CD4-positive, alpha-beta T cell treated with Interleukin-12 subunit alpha and Interleukin-12 subunit beta, for 1 hour (primary cell): ENCODE measurements around the gene ADGRF3.
"Not testable (repeated sequence)": the region's sequence is repeated elsewhere in the genome, so short reads cannot be mapped to it uniquely, and the experiment has no call there.

Source experiments
- DNase-seq: peaks from one replicate; pipeline ENCODE4 v3.0.0-alpha.2; 2020

The ADGRF3 gene

GRCh38 chr2:26346454-26347053 is at the start of gene ADGRF3:
TSS of gene ADGRF3 (minus strand) at chr2:26346789. CDS start at chr2:26346234, 555 bp downstream.
- peak; percentile 70 for DNase-seq

GRCh38 chr2:26395394-26395793 is 48.8 kb upstream of the ADGRF3 start:
- DNase-seq = no peak

DNA sequence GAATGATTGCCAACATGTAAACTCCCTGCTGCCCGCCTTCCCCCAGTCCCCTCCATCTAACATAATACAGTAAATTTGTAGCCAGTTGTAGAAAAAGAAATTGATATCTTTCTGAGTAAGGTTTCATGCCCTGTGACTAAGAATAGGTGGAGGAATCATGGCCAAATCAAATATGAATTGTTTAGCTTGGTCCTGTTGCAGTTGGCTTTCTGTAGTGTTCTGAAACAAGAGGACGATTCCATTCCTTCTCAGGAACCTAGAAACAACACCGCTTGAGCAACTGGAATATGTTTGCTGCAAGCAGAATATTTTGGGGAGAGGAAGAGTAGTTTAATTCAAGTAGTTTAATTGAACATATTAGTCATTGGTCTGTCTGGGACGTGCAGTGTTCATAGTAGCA is 48.1 kb upstream of the ADGRF3 start:
- DNase-seq = no peak

DNA sequence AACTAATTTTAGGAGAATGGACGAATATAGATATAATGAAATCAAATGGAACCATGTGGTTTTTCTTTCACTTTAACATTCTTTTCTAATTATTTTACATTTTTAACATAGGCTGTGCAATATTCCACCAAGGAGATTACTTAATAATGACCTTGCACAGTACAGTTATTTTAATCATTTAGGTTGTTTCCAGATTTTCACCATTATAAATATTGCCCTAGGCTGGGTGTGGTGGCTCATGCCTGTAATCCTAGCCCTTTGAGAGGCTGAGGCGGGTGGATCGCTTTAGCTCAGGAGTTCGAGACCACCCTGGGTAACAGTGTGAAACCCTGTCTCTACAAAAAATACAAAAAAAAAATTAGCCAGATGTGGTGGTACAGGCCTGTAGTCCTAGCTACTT is 40.6 kb upstream of the ADGRF3 start:
- no peak for DNase-seq

DNA sequence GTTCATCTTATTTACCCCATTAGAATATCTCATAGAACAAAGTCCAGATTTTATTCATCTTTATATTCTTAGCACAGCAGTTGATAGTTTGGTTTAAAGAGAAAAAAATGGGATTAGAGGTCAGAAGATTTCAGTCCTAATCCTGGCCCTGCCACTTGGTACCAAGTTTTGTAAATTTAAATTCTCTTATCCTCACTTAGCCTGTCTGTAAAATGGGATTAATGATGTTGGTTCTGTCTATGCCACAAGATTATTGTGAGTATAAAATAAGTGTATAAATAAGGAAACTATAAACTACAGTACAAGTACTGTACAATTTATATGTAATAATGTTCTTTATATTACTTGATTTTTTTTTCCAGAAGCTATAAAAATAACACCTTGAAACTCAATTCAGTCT is 38.0 kb upstream of the ADGRF3 start:
- no peak for DNase-seq

- no peak for DNase-seq
Observed at GRCh38 chr2:26384183-26384582, 37.6 kb upstream of the ADGRF3 start.

DNA sequence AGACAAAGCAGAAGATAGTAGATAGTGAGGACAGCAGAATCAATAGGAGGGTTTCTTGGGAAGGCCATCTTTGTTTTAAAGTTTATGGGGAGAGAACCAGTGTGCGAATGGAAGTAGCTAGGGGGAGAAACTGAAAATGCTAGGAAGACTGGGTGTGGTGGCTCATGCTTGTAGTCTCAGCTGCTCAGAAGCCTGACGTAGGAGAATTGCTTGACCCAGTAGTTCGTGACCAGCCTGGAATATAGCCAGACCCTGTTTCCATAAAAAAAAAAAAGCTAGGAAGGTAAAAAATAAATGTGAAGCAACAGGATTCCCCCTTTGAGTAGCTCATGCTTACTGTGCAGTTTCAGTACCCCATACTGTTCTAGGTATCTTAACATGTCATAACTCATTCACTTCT is 36.0 kb upstream of the ADGRF3 start:
- DNase-seq = no peak

GRCh38 chr2:26380281-26380680 is 33.7 kb upstream of the ADGRF3 start:
- no peak for DNase-seq

DNA sequence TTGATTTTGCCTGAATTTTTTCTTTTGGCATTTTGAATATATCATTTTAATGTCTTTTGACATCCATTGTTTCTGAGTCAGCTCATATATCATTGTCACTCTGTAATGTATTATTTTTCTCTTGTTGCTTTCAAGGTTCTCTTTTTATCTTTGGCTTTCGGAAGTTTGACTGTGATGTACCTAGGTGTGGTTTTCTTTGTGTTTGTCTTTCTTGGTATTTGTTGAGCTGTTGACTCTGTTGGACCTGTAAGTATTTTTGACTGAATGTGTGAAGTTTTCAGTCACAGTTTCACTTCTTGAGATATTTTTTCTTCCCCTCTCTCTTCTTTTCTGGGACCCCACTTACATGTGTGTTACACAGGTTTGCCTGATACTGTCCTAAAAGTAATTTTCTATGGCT is 30.2 kb upstream of the ADGRF3 start:
- DNase-seq = no peak

DNA sequence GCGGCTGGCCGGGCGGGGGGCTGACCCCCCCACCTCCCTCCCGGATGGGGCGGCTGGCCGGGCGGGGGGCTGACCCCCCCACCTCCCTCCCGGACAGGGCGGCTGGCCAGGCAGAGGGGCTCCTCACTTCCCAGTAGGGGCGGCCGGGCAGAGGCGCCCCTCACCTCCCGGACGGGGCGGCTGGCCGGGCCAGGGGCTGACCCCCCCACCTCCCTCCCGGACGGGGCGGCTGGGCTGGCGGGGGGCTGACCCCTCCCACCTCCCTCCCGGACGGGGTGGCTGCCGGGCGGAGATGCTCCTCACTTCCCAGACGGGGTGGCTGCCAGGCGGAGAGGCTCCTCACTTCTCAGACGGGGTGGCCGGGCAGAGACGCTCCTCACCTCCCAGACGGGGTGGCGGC is 24.3 kb upstream of the ADGRF3 start:
- DNase-seq = not testable (repeated sequence)

GRCh38 chr2:26369664-26370063 is 23.1 kb upstream of the ADGRF3 start:
- DNase-seq = not testable (repeated sequence)

DNA sequence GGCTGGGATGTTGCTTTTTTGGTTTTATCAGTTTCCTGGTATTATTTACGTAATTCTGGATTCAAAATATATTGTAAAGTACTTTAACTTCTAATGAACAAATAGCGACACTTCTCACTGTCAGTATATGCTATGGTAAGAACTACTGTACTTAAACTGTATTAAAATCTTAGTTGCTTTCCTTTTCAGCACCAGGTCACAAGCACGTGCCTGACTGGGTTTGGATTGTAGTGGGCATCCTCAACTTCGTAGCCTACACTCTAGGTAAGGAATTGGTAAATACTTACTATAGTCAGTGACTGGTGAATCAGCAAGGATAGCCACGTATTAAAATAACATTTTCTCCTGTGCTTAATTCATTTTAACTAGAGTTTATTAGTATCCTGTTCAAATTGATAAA is 20.4 kb upstream of the ADGRF3 start:
- no peak for DNase-seq

- DNase-seq = no peak
Observed at GRCh38 chr2:26364669-26365068, 18.1 kb upstream of the ADGRF3 start.

DNA sequence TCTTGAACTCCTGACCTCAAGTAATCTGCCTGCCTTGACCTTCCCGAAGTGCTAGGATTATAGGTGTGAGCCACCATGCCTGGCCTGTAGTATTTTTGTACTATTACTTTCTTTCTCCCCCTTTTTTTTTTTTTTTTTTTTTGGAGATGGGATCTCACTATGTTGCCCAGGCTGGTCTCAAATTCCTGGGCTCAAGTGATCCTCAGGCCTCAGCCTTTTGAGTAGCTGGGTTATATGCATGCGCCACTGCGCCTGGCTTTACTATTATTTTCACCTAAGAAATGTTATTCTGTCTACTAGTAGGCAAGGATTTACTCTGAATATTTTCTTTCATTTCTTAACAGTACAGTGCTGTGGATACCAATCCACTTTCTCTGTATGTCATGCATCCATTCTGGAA is 17.4 kb upstream of the ADGRF3 start:
- no peak for DNase-seq

DNA sequence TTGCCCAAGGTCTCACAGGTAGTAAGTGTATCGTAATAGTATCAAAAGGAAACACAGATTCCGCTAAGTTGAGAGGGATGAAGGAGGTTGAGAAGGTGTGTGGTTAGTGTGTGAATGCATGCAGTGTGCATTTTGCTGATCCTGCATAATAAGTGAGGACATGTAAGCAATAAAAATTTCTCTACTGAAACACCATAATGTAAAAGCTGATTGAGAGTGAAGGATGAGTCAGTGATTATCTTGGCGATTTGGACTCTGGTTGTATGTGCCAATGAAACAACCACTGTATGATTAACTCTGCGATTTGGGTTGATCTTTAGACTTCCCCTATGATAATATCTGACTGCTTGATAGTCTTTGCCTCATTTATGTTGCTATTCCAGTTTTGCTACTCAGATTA is 16.7 kb upstream of the ADGRF3 start:
- no peak for DNase-seq

GRCh38 chr2:26359886-26360473 is 13.4 kb upstream of the ADGRF3 start:
- no peak for DNase-seq

- DNase-seq = no peak
Observed at GRCh38 chr2:26356771-26357170, 10.2 kb upstream of the ADGRF3 start.

DNA sequence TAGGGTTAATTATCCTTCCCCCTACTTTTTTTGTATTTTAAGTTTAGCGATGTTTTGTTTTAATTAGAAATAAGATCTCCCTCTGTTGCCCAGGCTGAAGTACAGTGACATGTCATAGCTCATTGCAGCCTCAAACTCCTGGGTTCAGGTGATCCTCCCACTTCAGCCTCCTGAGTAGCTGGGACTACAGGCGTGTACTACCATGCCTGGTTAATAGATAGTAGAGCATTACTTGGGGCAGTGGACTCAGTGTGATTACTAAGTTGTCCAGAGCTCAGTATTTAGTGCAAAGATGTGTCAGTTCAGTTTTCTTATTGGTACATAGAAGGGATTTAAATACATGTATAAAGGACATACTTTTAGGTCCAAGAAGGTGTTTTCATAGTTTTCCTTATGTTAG is 9.5 kb upstream of the ADGRF3 start:
- no peak for DNase-seq

DNA sequence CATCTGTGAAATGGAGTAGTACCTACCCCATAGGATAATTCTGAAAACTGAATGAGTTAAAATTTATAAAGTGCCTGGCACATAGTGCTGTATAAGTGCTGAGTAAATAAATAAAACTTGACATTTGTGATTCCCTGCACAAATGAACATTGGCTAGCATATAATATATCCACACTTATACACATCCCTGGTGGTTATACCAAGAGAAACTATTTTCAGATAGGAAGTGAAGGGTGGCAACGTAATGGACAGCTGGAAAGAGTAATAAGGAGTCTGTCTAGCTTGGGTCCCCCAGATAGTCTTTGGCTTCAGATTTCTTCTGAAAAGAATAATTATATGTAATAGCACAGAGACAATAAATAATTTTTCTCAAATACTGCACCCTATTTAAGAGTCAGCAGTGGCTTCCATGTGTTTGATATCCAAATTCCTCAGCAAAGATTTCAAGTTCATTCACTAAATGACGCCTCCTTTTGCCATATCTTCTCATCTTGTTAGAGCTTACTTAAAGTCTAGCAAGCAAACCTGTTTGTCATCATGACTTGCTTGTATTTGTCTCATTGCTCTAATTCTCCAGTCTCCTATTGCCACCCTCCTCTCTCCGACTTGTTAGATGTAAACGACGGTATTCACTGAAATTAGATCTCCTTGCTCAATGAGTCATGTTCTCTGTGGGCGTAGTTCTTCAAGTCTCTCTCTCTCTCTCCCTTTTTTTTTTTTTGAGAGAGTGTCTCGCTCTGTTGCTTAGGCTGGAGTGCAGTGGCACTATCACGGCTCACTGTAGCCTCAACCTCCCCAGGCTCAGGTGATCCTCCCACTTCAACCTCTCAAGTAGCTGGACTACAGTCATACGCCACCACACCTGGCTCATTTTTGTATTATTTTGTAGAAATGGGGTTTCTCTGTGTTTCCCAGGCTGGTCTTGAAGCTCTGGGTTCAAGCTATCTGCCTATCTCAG is 8.7 kb upstream of the ADGRF3 start:
- DNase-seq = no peak

DNA sequence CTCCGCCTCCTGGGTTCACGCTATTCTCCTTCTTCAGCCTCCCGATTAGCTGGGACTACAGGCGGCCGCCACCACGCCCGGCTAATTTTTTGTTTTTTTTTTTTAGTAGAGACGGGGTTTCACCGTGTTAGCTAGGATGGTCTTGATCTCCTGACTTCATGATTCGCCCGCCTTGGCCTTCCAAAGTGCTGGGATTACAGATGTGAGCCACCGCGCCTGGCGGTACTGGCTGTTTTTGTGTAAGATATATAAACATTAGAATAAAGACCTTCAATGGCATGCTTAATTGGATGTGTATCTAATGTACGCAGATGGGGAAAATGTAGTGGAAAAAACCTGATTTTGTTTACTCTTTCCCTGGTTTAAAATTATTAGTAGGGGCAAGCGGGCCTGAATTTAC is 7.9 kb upstream of the ADGRF3 start:
- not testable (repeated sequence) for DNase-seq

DNA sequence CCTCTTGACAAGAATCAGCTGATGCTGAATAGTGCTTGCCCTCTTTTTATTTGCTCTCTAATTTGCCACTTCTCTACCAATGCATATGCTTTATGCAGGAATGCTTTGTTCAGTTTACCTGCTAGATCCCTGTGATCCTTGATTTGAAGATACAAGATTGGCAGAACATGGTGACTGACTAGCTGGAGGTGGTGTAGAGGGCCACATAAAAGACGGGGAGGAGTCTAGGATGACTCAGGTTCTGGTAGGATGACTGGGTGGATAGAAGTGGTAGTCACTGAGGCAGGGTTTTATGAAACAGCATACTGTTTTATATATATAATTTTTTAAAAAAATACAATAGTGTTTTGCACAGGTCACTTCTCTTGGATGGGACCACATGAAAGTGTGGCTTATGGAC is 6.3 kb upstream of the ADGRF3 start:
- no peak for DNase-seq

GRCh38 chr2:26351375-26352090 is 4.9 kb upstream of the ADGRF3 start:
- DNase-seq = no peak

DNA sequence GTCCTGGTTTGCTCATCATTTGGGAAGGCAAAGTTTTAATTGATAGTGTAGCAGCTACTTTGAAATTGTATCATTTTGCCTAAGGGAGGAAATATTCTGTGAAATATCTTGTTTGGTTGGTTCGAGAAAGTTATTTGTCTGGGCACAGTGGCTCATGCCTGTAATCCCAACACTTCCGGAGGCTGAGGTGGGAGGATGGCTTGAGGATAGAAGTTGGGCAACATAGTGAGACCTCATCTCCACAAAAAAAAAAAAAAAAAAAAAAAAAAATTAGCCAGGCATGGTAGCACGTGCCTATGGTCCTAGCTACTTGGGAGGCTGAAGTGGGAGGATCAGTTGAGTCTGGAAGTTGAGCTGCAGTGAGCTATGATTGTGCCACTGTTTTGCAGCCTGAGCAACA is 3.1 kb upstream of the ADGRF3 start:
- DNase-seq = no peak
